ENCODE measurements around the gene SERTAD1. TPM values are rescaled to one million over a fixed set of nuclear protein-coding genes. Genes with fewer than 3 reads are reported as not detected.

Gene SERTAD1
- total RNA-seq, 1 donor from 2014 or later: 14.8 TPM

DNA sequence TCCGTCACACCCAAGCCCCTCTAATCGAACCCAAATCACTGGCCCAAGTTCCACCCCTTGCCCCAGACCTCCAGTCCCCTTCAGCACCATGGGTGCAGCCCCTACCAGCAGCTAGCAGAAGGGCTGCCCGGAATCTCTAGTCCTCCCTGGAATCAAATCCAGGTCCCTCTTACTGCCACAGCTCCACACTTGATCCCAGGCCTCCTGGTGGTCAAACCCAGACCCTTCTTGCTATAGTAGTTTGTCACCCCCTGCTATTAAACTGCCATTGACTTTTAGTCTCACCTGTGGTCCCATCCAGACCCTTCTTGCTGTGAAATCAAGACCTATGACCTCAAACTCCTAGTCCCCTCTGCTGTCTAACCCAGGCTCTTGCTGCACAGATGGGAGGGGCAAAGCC, 44.5 kb downstream of the SERTAD1 start:
- H3K27ac Mint-ChIP-seq (ENCODE audit: unreplicated experiment): no peak overlapping the region
- no peaks in the 10 kb centered on the region for H3K4me1 Mint-ChIP-seq (ENCODE audit: low read depth)
- DNase-seq (ENCODE audit: low spot score): no peak
- peaks cover 5% of the 10 kb centered on the region for H3K36me3 Mint-ChIP-seq (ENCODE audit: low read depth)
- H3K4me3 Mint-ChIP-seq (ENCODE audit: unreplicated experiment): no peak overlapping the region
- H3K9me3 Mint-ChIP-seq (ENCODE audit: low read depth): no peaks in the 10 kb centered on the region
- H3K27me3 Mint-ChIP-seq (ENCODE audit: low read depth): no peaks in the 10 kb centered on the region
- TF ChIP-seq, protein P1, sequence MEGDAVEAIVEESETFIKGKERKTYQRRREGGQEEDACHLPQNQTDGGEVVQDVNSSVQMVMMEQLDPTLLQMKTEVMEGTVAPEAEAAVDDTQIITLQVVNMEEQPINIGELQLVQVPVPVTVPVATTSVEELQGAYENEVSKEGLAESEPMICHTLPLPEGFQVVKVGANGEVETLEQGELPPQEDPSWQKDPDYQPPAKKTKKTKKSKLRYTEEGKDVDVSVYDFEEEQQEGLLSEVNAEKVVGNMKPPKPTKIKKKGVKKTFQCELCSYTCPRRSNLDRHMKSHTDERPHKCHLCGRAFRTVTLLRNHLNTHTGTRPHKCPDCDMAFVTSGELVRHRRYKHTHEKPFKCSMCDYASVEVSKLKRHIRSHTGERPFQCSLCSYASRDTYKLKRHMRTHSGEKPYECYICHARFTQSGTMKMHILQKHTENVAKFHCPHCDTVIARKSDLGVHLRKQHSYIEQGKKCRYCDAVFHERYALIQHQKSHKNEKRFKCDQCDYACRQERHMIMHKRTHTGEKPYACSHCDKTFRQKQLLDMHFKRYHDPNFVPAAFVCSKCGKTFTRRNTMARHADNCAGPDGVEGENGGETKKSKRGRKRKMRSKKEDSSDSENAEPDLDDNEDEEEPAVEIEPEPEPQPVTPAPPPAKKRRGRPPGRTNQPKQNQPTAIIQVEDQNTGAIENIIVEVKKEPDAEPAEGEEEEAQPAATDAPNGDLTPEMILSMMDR (IDR thresholded peaks at IDR 0.05): peak; percentile 34

DNA sequence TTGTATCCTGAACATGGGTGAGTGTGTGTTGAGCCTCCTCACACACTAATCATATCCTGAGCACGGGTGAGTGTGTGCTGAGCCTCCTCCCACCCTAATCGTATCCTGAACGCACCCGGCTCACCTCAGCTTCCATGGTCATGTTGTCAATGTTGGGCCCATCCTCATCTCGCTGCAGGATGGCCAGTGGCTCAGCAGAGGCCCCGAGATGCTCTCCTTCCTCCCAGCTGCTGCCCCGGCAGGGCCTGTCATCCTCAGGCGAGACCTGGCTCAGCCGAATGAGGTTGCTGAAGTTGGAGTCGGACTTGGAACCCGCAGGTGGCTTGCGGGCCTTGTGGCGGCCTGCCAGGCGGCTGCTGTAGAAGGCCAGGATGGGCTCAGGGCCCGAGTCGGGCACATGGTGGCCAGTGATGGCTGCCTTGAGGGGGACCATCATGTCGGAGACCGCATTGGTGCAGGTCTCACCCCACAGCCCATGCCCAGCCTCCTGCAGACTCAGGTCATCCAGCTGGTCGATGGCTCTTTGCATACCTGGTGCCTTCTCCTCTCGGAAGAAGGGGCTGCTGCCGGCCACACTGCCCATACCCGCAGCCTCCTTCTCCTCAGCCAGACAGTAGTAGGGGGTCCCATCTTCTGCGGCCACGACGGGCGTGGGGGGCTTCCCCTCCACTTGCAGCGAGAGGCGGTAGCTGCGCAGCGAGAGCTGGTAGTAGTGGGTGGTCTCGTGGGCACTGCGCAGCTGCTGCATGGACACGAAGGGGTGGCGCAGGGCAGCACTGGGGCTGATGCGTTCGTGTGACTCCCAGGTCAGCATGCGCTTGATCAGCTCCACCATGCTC, 45.4 kb downstream of the SERTAD1 start:
- peaks cover 5% of the 10 kb centered on the region for H3K36me3 Mint-ChIP-seq (ENCODE audit: low read depth)
- no peak overlapping the region for H3K4me3 Mint-ChIP-seq (ENCODE audit: unreplicated experiment)
- H3K9me3 Mint-ChIP-seq (ENCODE audit: low read depth): no peaks in the 10 kb centered on the region
- DNase-seq (ENCODE audit: low spot score): no peak
- no peaks in the 10 kb centered on the region for H3K4me1 Mint-ChIP-seq (ENCODE audit: low read depth)
- H3K27ac Mint-ChIP-seq (ENCODE audit: unreplicated experiment): peak overlapping the region; percentile 32
- no peaks in the 10 kb centered on the region for H3K27me3 Mint-ChIP-seq (ENCODE audit: low read depth)
- TF ChIP-seq, protein P1 (IDR thresholded peaks at IDR 0.05): no peak

DNA sequence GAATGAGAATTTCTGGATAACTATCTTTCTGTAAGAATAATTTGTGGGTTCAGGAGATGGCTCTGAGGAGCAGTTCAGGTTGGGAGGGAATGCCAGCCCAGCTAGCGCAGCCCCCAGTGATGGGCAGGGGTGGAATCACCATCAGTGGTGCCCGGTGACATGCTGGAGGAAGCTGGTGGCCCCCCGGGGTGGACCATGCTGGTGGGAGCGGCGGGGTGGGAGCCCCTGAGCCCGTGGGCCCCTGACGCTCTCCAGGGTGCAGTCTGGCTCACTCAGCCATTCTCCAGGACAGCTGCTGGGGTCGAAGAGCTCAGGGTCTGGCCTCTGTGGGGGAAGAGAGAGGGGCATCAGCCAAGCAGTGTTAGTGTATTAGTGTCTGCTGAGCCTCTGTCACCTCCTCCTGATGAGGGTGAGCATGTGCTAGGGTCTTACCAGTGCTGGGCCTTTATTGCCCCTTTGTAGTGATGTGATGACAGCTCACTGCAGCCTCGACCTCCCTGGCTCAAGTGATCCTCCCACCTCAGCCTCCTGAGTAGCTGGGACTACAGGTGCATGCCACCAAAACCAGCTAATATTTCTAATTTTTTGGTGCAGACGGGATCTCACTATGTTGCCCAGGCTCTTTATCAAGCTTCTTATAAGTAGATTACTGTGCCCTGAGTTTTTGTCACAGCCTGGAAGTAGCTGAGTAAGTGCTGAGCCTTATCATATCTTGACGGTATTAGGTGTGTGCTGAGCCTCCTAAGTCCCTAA, 46.2 kb downstream of the SERTAD1 start:
- Mint-ChIP-seq H3K4me3 (ENCODE audit: unreplicated experiment) (no peak overlapping the region), H3K27me3 (ENCODE audit: low read depth) (no peaks in the 10 kb centered on the region), H3K27ac (ENCODE audit: unreplicated experiment) (no peak overlapping the region), H3K4me1 (ENCODE audit: low read depth) (no peaks in the 10 kb centered on the region), H3K9me3 (ENCODE audit: low read depth) (no peaks in the 10 kb centered on the region), H3K36me3 (ENCODE audit: low read depth) (peaks cover 9% of the 10 kb centered on the region)
- no peak for DNase-seq (ENCODE audit: low spot score)
- TF ChIP-seq, protein P1 (IDR thresholded peaks at IDR 0.05): no peak

DNA sequence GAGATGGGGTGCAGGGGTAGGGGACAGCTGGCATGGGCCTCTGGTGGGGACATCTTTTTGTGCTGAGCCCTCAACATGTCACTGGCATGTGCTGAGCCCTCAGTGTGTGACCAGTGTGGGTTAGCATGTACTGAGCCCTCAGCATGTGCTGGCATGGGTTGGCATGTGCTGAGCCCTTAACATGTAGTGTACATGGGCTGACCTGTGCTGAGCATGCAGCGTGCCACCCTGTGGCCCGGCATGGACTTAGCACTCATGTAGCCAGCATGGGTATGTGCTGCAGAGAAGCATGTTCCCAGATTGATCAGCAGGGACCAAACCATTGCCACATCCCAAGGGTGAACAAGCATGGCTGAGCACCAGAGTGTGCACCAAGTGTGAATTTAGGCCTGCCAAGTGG, 47.3 kb downstream of the SERTAD1 start:
- Mint-ChIP-seq H3K27me3 (ENCODE audit: low read depth) (no peaks in the 10 kb centered on the region), H3K4me1 (ENCODE audit: low read depth) (no peaks in the 10 kb centered on the region), H3K4me3 (ENCODE audit: unreplicated experiment) (no peak overlapping the region), H3K27ac (ENCODE audit: unreplicated experiment) (no peak overlapping the region), H3K36me3 (ENCODE audit: low read depth) (peaks cover 14% of the 10 kb centered on the region), H3K9me3 (ENCODE audit: low read depth) (no peaks in the 10 kb centered on the region)
- no peak for DNase-seq (ENCODE audit: low spot score)
- TF ChIP-seq, protein P1 (IDR thresholded peaks at IDR 0.05): no peak

DNA sequence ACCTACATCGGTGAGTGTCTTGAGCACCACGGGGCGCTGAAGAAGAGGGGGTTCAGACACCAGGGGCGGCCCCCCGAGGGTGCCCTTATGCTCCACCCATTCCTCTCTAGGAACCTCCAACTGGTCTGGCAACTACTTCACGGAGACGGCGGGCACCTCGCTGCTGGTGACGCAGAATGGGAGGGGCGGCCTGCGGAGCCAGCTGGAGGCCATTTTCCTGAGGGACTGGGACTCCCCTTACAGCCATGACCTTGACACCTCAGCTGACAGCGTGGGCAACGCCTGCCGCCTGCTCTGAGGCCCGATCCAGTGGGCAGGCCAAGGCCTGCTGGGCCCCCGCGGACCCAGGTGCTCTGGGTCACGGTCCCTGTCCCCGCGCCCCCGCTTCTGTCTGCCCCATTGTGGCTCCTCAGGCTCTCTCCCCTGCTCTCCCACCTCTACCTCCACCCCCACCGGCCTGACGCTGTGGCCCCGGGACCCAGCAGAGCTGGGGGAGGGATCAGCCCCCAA, 47.9 kb downstream of the SERTAD1 start:
- H3K27ac Mint-ChIP-seq (ENCODE audit: unreplicated experiment): no peak overlapping the region
- DNase-seq (ENCODE audit: low spot score): no peak
- no peak overlapping the region for H3K4me3 Mint-ChIP-seq (ENCODE audit: unreplicated experiment)
- TF ChIP-seq, protein P1 (IDR thresholded peaks at IDR 0.05): no peak
- no peaks in the 10 kb centered on the region for H3K9me3 Mint-ChIP-seq (ENCODE audit: low read depth)
- no peaks in the 10 kb centered on the region for H3K27me3 Mint-ChIP-seq (ENCODE audit: low read depth)
- H3K4me1 Mint-ChIP-seq (ENCODE audit: low read depth): no peaks in the 10 kb centered on the region
- H3K36me3 Mint-ChIP-seq (ENCODE audit: low read depth): peaks cover 14% of the 10 kb centered on the region

Measured in chondrocyte (in vitro differentiated cells).